ENCODE results near the gene ITPR3.

DNA sequence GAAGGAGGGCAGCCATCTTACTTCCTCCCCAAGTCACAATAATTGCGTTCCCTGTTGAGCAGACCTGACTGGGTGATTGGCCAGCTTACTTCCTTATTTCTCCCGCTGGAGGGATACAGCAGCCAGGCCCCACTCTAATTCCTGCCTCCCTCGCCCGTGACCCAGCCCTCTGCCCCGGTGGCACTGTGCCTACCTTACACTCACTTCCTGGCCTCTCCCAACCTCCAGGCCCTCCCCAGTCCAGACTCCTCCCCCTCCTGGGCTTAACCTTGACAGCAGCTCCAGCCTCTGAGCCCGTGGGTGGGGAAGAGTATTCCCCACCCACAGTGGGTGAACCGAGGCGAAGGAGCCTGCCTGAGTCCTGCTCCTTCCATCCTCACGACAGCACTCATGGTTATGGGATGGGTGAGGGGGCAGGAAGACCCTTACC is 44.0 kb upstream of the ITPR3 start:
- TF ChIP-seq, protein P1, sequence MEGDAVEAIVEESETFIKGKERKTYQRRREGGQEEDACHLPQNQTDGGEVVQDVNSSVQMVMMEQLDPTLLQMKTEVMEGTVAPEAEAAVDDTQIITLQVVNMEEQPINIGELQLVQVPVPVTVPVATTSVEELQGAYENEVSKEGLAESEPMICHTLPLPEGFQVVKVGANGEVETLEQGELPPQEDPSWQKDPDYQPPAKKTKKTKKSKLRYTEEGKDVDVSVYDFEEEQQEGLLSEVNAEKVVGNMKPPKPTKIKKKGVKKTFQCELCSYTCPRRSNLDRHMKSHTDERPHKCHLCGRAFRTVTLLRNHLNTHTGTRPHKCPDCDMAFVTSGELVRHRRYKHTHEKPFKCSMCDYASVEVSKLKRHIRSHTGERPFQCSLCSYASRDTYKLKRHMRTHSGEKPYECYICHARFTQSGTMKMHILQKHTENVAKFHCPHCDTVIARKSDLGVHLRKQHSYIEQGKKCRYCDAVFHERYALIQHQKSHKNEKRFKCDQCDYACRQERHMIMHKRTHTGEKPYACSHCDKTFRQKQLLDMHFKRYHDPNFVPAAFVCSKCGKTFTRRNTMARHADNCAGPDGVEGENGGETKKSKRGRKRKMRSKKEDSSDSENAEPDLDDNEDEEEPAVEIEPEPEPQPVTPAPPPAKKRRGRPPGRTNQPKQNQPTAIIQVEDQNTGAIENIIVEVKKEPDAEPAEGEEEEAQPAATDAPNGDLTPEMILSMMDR (IDR thresholded peaks at IDR 0.05) = no peak
- TF ChIP-seq POLR2AphosphoS5 (IDR thresholded peaks at IDR 0.05) = peak in 2 of 3 donors; percentile 62 to 70
- TF ChIP-seq POLR2A (IDR thresholded peaks at IDR 0.05) = no peak
- no peak for TF ChIP-seq EP300 (IDR thresholded peaks at IDR 0.05)
